Keratinocyte (primary cell): ENCODE measurements around the gene POPDC3. TPM values are rescaled to one million over a fixed set of nuclear protein-coding genes. Genes with fewer than 3 reads are reported as not detected.

ENCODE experiments used
- DNase-seq: peaks from one replicate; pipeline ENCODE4 v3.0.0-alpha.2; 2011; ENCODE audit warnings: low read depth, missing footprints, low spot score
- FAIRE-seq: peaks from 2 replicates; lab custom pipeline; 2011; peaks lifted over from hg19 to GRCh38; lab: Jason Lieb, UNC
- H2AFZ ChIP-seq: 2 replicates; pipeline ENCODE4 v1.6.0; 2012; ENCODE audit warnings: low read length, control low read depth, inconsistent platforms; ENCODE audit not compliant: control insufficient read depth
- H3K27ac ChIP-seq: 2 replicates; pipeline ENCODE4 v1.5.1; 2011; ENCODE audit warnings: low read length; ENCODE audit not compliant: control insufficient read depth, insufficient read depth
- H3K27me3 ChIP-seq: 3 replicates; pipeline ENCODE4 v1.6.0; 2011; ENCODE audit warnings: low read length; ENCODE audit not compliant: control insufficient read depth, insufficient read depth; ENCODE audit errors: extremely low read depth
- H3K36me3 ChIP-seq, 2 experiments: 2 replicates in 1 of 2; 3 replicates in 1 of 2; pipeline ENCODE4 v1.5.1; 2011; ENCODE audit warnings: low read length in 2 of 2, mild to moderate bottlenecking in 1 of 2; ENCODE audit not compliant: control insufficient read depth in 2 of 2, insufficient read depth in 2 of 2; ENCODE audit errors: extremely low read depth in 1 of 2
- H3K4me1 ChIP-seq: 3 replicates; pipeline ENCODE4 v1.5.1; 2011; ENCODE audit warnings: low read length; ENCODE audit not compliant: control insufficient read depth, insufficient read depth; ENCODE audit errors: extremely low read depth
- H3K4me2 ChIP-seq: 3 replicates; pipeline ENCODE4 v1.6.0; 2011; ENCODE audit warnings: low read depth, low read length; ENCODE audit not compliant: control insufficient read depth, insufficient read depth; ENCODE audit errors: extremely low read depth
- H3K4me3 ChIP-seq, 3 experiments: fragments of 200-600 bp in 1 of 3; sonication (generic) in 1 of 3; 2 replicates in 2 of 3; 3 replicates in 1 of 3; pipeline ENCODE4 v1.5.1; 2011 to 2016; ENCODE audit warnings: low read length in 3 of 3, mild to moderate bottlenecking in 3 of 3, control low read depth in 2 of 3, inconsistent platforms in 1 of 3, low read depth in 1 of 3, mixed read lengths in 1 of 3, mixed run types in 1 of 3, moderate library complexity in 1 of 3; ENCODE audit not compliant: control insufficient read depth in 2 of 3, insufficient read depth in 2 of 3; ENCODE audit errors: extremely low read depth in 1 of 3
- H3K79me2 ChIP-seq: 2 replicates; pipeline ENCODE4 v1.6.0; 2012; ENCODE audit warnings: low read length; ENCODE audit not compliant: control insufficient read depth, insufficient read depth
- H3K9ac ChIP-seq: 3 replicates; pipeline ENCODE4 v1.6.0; 2011; ENCODE audit warnings: low read length; ENCODE audit not compliant: control insufficient read depth, insufficient read depth; ENCODE audit errors: extremely low read depth
- H3K9me1 ChIP-seq: 3 replicates; pipeline ENCODE4 v1.6.0; 2011; ENCODE audit warnings: low read length; ENCODE audit not compliant: control insufficient read depth, insufficient read depth; ENCODE audit errors: extremely low read depth
- H3K9me3 ChIP-seq: 2 replicates; pipeline ENCODE4 v1.5.1; 2012; ENCODE audit warnings: low read depth, low read length; ENCODE audit not compliant: control insufficient read depth
- H4K20me1 ChIP-seq: 3 replicates; pipeline ENCODE4 v1.6.0; 2011; ENCODE audit warnings: low read length; ENCODE audit not compliant: control insufficient read depth, insufficient read depth; ENCODE audit errors: extremely low read depth
- CTCF ChIP-seq, 3 experiments: IDR thresholded peaks in 1 of 3; conservative IDR thresholded peaks in 1 of 3; optimal IDR thresholded peaks in 1 of 3; 2 replicates in 2 of 3; 3 replicates in 1 of 3; pipeline versions ENCODE3 to v1.5.1; 2011; ENCODE audit warnings: low read length in 3 of 3, mild to moderate bottlenecking in 3 of 3, moderate library complexity in 2 of 3, control low read depth in 1 of 3, inconsistent platforms in 1 of 3; ENCODE audit not compliant: insufficient read depth in 2 of 3; ENCODE audit errors: extremely low read depth in 1 of 3
- EZH2 ChIP-seq: IDR thresholded peaks from one replicate; pipeline ENCODE4 v1.6.1; 2012; ENCODE audit warnings: inconsistent platforms, mild to moderate bottlenecking, low read length, moderate library complexity
- dilution Hi-C: fragments of 300-500 bp; cut with MboI; formaldehyde crosslinking; loops from one replicate; pipeline ENCODE4 v1.7.0; 2020; ENCODE audit warnings: low sequenced_read_pairs; ENCODE audit not compliant: extremely low pct_ligation_motif_present
- polyA plus RNA-seq, 5 experiments: library from polyadenylated mRNA; depleted of rRNA in 3 of 5; stranded (reverse) in 3 of 5; stranded (forward) in 1 of 5; unstranded in 1 of 5; fragments of >200 nt; gene quantifications; 1 replicate in 1 of 5; 2 replicates in 3 of 5; 3 replicates in 1 of 5; pipeline versions ENCODE4 v1.2.1 to v1.2.3, GENCODE V29; 2011 to 2012; ENCODE audit warnings: missing spikeins in 2 of 5, low read depth in 1 of 5, low replicate concordance in 1 of 5

The POPDC3 gene
- polyA plus RNA-seq, 1 donor (not counting 4 experiments of a cell fraction or from before 2014, with no cell fraction given) = 17.2 TPM

- Histone ChIP-seq H3K4me1 (no peaks in the 10 kb centered on the region), H3K9me1 (no peaks in the 10 kb centered on the region), H3K9ac (no peak overlapping the region), H3K27me3 (peaks cover 10% of the 10 kb centered on the region), H3K4me3 (no peak overlapping the region), H3K4me2 (no peak overlapping the region), H4K20me1 (no peaks in the 10 kb centered on the region), H3K9me3 (no peaks in the 10 kb centered on the region), H2AFZ (no peak overlapping the region), H3K27ac (no peak overlapping the region), H3K36me3 (no peaks in the 10 kb centered on the region), H3K79me2 (no peaks in the 10 kb centered on the region)
- FAIRE-seq (no peak), DNase-seq (no peak)
- dilution Hi-C loops = no loop called here
- TF ChIP-seq CTCF (optimal IDR thresholded peaks at IDR 0.05 in 1 of 3, IDR thresholded peaks at IDR 0.05 in 1 of 3, conservative IDR thresholded peaks at IDR 0.05 in 1 of 3; ENCODE audit: extremely low read depth in 1 of 3, insufficient read depth in 2 of 3, low read length in 3 of 3) (no peak), EZH2 (no peak)
Observed at GRCh38 chr6:105167914-105168313, 11.9 kb downstream of the POPDC3 start.

- no peaks in the 10 kb centered on the region for H3K79me2 ChIP-seq
- no peaks in the 10 kb centered on the region for H3K36me3 ChIP-seq
- TF ChIP-seq CTCF (optimal IDR thresholded peaks at IDR 0.05 in 1 of 3, IDR thresholded peaks at IDR 0.05 in 1 of 3, conservative IDR thresholded peaks at IDR 0.05 in 1 of 3; ENCODE audit: extremely low read depth in 1 of 3, insufficient read depth in 2 of 3, low read length in 3 of 3) = no peak
- TF ChIP-seq EZH2 = no peak
- peaks cover 10% of the 10 kb centered on the region for H3K27me3 ChIP-seq
- H4K20me1 ChIP-seq = no peaks in the 10 kb centered on the region
- no peak overlapping the region for H3K27ac ChIP-seq
- no peak overlapping the region for H3K4me3 ChIP-seq
- no peaks in the 10 kb centered on the region for H3K9me3 ChIP-seq
- FAIRE-seq (peak; percentile 52), DNase-seq (peak; percentile 30)
- H3K9me1 ChIP-seq = no peaks in the 10 kb centered on the region
- H3K4me1 ChIP-seq = no peaks in the 10 kb centered on the region
- no peak overlapping the region for H2AFZ ChIP-seq
- H3K4me2 ChIP-seq = no peak overlapping the region
- dilution Hi-C loops = no loop called here
- no peak overlapping the region for H3K9ac ChIP-seq
Observed at GRCh38 chr6:105164418-105164817, 15.4 kb downstream of the POPDC3 start.
